ENCODE results near the gene CHRNA3. TPM values are rescaled to one million over a fixed set of nuclear protein-coding genes. Genes with fewer than 3 reads are reported as not detected.

CHRNA3 gene
- total RNA-seq, 1 experiment from 2014 or later = not detected

GRCh38 chr15:78603467-78603866 is 17.3 kb downstream of the CHRNA3 start:
- Histone ChIP-seq H2AFZ (ENCODE audit: low read depth, low read length, poor library complexity, severe bottlenecking) (no peak overlapping the region), H3K27ac (ENCODE audit: low read depth, low read length) (no peak overlapping the region), H3K27me3 (ENCODE audit: insufficient read depth, low read length) (no peaks in the 10 kb centered on the region), H4K20me1 (ENCODE audit: insufficient read depth) (no peaks in the 10 kb centered on the region), H3K36me3 (ENCODE audit: control insufficient read depth in 1 of 2, insufficient read depth in 2 of 2, low read length in 2 of 2) (no peaks in the 10 kb centered on the region; a peak in 1 of 4 replicates), H3K9me3 (ENCODE audit: control insufficient read depth in 1 of 2, insufficient read depth in 1 of 2, low read depth in 1 of 2, low read length in 2 of 2) (no peaks in the 10 kb centered on the region), H3K4me2 (ENCODE audit: low read length) (no peak overlapping the region), H3K9ac (ENCODE audit: low read length) (no peak overlapping the region), H3K9me2 (ENCODE audit: insufficient read depth) (no peaks in the 10 kb centered on the region), H3K79me2 (ENCODE audit: insufficient read depth, low read length) (no peaks in the 10 kb centered on the region), H3K4me3 (replicated peaks in 1 of 2; ENCODE audit: low read depth in 1 of 2, low read length in 2 of 2) (no peak overlapping the region), H3K4me1 (ENCODE audit: control insufficient read depth in 1 of 2, insufficient read depth in 2 of 2, low read length in 2 of 2) (no peaks in the 10 kb centered on the region)
- no peak for TF ChIP-seq SP1 (IDR thresholded peaks at IDR 0.05; ENCODE audit: low read depth)
- no peak for TF ChIP-seq POLR2A (IDR thresholded peaks at IDR 0.05; ENCODE audit: borderline replicate concordance, extremely low read depth, insufficient read depth, insufficient read length)
- TF ChIP-seq RAD21 (IDR thresholded peaks at IDR 0.05; ENCODE audit: low read depth) = no peak
- no peak for TF ChIP-seq FOSL1 (IDR thresholded peaks at IDR 0.05; ENCODE audit: low read depth)
- TF ChIP-seq POLR2AphosphoS5 (IDR thresholded peaks at IDR 0.05; ENCODE audit: low read depth, low read length) = no peak
- no peak for TF ChIP-seq ZNF274 (IDR thresholded peaks at IDR 0.05; ENCODE audit: low read depth, low read length)
- TF ChIP-seq JUND (IDR thresholded peaks at IDR 0.05) = no peak
- no peak for TF ChIP-seq SRF (IDR thresholded peaks at IDR 0.05; ENCODE audit: low read depth)
- TF ChIP-seq YY1 (IDR thresholded peaks at IDR 0.05; ENCODE audit: extremely low read depth, insufficient replicate concordance, low read depth, low read length) = no peak
- no peak for TF ChIP-seq EGR1 (IDR thresholded peaks at IDR 0.05; ENCODE audit: low read depth)
- TF ChIP-seq ZBTB33 (IDR thresholded peaks at IDR 0.05; ENCODE audit: extremely low read depth, insufficient replicate concordance, low read length) = no peak
- TF ChIP-seq EZH2phosphoT487 (IDR thresholded peaks at IDR 0.05; ENCODE audit: borderline replicate concordance) = no peak
- TF ChIP-seq CBX3 (IDR thresholded peaks at IDR 0.05; ENCODE audit: low read depth) = no peak
- no peak for TF ChIP-seq ATF3 (IDR thresholded peaks at IDR 0.05)
- no peak for TF ChIP-seq ELF1 (IDR thresholded peaks at IDR 0.05; ENCODE audit: borderline replicate concordance, low read depth)
- no peak for TF ChIP-seq CTCF (IDR thresholded peaks at IDR 0.05 in 2 of 3, conservative IDR thresholded peaks at IDR 0.05 in 1 of 3; ENCODE audit: borderline replicate concordance in 1 of 3, insufficient read depth in 1 of 3, low read depth in 2 of 3, low read length in 2 of 3)
- TF ChIP-seq TCF7L2 (IDR thresholded peaks at IDR 0.05; ENCODE audit: borderline replicate concordance, extremely low read depth, insufficient read depth, insufficient read length) = no peak
- TF ChIP-seq ZFX (IDR thresholded peaks at IDR 0.05) = no peak
- no peak for TF ChIP-seq SIN3A (IDR thresholded peaks at IDR 0.05; ENCODE audit: low read depth)
- no peak for TF ChIP-seq EZH2 (IDR thresholded peaks at IDR 0.05)
- POLR2A ChIA-PET = no interaction called here
- ATAC-seq (no peak), DNase-seq (ENCODE audit: low read depth, low spot score) (no peak)
- RAD21 ChIA-PET (ENCODE audit: low non-redundant PET in 1 of 2, low total read pairs in 2 of 2, uncharacterized antibody in 2 of 2, unreplicated experiment in 2 of 2) = no interaction called here
- CTCF ChIA-PET = no interaction called here
- intact Hi-C loops (cut with micrococcal nuclease) = no loop called here
- BruUV-seq (replicated peaks) = no TSS peak

Measured in HCT116 (cell line).